GM12872 (cell line): Measurements from ENCODE around the gene DOCK4.

Experiments
- TF ChIP-seq, protein P1 (sequence below): IDR thresholded peaks from 3 replicates; pipeline ENCODE4 v1.5.1; 2011; ENCODE audit warnings: low read depth, mild to moderate bottlenecking, low read length, moderate library complexity; ENCODE audit not compliant: insufficient read depth

The DOCK4 gene

DNA sequence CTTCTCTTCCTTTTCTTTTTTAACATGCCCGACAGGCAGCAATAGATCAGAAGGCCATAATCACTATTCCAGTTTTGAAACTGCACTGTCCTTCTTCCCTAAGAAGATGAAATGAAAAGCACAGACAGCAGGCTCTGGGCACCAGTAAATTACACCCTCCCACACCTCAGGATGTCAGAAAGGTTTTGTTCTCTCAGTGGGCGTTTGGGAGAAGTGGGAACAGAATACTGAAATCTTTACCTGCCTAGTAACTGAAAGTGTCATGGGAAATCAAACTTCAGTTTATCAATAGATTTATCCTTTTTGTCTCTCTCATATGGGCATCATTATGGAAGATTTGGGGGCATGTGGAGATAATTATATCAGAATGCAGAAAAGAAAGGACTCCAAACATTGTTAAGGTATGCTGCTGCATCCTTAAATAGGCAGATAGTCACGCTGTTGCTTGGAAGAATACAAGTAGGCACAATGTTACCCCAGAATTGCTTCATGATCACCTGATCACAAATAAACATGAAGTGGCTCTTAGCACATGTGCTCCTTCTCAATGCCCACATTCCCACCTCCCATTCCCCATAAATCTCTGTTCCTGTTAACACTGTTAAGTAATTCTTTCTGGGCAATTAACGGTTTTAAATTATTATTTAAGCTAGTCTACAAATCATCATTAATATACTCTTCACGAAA is 113.3 kb downstream of the DOCK4 start:
- TF ChIP-seq, protein P1, sequence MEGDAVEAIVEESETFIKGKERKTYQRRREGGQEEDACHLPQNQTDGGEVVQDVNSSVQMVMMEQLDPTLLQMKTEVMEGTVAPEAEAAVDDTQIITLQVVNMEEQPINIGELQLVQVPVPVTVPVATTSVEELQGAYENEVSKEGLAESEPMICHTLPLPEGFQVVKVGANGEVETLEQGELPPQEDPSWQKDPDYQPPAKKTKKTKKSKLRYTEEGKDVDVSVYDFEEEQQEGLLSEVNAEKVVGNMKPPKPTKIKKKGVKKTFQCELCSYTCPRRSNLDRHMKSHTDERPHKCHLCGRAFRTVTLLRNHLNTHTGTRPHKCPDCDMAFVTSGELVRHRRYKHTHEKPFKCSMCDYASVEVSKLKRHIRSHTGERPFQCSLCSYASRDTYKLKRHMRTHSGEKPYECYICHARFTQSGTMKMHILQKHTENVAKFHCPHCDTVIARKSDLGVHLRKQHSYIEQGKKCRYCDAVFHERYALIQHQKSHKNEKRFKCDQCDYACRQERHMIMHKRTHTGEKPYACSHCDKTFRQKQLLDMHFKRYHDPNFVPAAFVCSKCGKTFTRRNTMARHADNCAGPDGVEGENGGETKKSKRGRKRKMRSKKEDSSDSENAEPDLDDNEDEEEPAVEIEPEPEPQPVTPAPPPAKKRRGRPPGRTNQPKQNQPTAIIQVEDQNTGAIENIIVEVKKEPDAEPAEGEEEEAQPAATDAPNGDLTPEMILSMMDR, result no peak

DNA sequence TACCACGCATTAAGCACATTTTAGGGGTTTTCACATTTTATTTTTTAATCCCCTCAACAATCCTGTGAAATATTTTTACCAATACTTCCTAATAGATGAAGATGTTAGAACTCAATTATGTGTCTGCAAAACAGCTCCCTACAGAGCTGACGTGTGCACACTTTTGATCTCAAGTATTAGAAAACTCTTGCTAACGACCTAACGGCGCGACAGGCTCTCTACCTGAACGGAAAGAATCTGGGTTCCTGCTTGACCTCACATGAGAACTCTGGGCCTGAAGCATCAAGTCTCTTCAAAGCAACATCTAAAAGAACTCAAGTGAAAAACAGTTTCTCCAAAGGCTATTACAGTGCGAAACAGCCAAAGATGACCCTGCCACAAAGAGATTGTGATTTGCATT is 113.9 kb downstream of the DOCK4 start:
- TF ChIP-seq, protein P1, result no peak

DNA sequence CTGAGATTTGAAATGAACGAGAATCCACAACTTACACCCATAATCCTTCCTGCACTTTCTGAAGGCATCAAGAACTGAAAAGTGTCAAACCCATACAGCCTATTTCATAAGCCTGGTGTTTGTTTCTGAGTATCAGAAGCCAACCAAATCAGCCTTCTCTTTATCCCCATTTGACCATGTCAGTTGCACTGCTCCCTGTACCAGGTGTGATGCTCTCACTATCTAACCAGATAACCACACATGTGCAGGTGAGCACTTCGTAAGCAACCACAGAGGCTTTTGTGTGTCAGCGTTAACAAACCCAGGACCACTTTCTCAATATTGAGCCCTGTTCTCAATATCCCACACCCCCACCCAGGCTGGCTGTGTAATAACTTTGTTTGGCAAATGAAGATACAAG is 114.4 kb downstream of the DOCK4 start:
- TF ChIP-seq, protein P1, result no peak

DNA sequence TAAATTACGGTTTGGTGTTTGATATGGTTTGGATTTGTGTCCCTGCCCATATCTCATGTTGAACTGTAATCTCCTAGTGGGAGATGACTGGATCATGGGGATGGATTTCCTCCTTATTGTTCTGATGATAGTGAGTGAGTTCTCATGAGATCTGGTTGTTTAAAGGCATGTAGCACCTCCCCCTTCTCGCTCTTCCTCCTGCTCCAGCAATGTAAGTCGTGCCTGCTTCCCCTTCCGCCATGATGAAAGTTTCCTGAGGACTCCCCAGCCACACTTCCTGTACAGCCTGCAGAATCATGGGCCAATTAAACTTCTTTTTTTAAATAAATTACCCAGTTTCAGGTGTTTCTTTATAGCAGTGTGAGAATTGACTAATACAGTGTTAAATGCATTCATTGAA is 116.6 kb downstream of the DOCK4 start:
- TF ChIP-seq, protein P1, result no peak

DNA sequence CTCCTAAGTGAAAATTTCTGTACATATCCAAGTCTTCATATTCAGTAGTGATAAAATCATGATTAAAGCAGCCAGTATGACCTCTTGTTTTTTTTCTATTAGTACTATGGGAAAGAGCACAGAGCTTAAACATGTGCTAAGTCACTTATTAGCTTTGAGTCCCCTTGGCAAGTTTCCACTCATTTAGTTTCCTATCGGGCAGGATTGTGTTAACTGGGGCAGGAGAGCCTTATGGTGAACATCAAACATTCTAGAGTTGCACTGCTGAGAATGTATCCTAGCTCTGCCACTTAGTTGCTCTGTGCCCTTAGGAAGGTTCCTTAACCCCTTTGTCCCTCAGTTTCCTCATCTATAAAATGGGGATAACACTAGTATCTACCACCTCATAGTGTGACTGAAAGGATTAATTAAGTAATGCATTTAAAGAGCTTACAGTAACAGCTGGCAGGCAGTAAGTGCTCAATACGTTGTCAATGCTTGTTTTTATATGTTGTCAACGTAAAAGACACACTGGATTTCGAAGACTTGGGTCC is 117.6 kb downstream of the DOCK4 start:
- TF ChIP-seq, protein P1, result no peak

DNA sequence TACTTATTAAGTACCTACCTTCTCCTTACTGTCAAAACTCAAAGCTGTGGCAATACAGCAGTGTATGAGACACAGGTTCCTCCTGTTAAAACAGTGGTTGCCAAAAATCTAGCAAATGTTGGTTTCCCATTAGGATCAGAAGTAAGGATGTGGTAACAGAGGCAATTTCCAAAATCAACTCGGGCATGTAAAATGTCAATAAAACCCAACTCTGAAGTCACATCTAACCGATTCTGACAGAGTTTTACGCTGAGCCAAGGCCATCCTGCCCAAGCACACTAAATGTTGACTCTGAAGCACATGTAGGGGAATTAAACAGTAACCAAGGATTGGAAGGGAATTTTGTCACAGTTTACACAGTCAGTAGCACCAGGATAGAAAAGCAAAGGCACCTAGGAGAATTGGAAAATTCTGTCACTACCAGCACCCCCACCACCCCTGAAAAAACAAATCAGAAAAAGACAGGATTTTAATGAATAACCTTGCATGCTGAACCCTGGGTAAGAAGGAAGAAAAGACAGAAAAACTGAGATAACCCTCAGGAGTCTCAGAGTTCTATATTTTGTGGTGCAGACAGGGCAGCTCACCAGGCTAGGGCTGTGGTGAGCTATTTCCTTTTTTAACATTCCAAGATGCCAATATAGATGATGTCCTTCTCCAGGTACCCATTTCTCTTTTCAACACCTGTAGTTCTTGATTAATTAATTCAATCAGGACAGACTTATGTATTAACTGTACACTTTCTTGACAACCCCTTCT is 119.5 kb downstream of the DOCK4 start:
- TF ChIP-seq, protein P1, result no peak

DNA sequence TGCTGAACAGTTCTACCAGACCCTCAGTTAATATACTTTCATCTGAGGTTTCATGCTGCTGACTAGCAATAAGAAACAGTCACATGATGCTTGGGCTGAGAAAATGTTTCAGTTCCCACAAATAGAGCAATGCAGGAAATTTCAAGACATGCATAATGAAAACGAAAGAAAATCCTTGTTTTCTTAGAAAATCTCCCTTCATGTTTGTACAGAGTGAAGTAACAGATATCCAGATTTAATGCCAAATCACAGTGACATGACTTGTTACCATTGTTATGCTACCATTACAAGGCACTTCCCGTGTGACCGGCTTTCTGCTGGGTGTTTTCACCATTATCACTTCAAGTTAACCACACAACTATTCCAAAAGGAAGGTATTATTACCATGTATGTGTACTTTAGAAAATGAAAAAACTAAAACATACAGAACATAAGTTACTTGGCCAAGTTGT is 121.7 kb downstream of the DOCK4 start:
- TF ChIP-seq, protein P1, result no peak
